Nephron (organoid): ENCODE data around the gene PDE4D.

Experiments
- H3K27ac Mint-ChIP-seq, 3 experiments: 2 replicates each; pipeline ENCODE4 v1.8.0; 2020; ENCODE audit warnings: mixed read lengths in 3 of 3, mild to moderate bottlenecking in 2 of 3, moderate library complexity in 1 of 3
- H3K27me3 Mint-ChIP-seq: 2 replicates; pipeline ENCODE4 v1.8.0; 2021; ENCODE audit warnings: low read depth, mild to moderate bottlenecking, moderate library complexity, mixed read lengths
- H3K36me3 Mint-ChIP-seq: 2 replicates; pipeline ENCODE4 v1.8.0; 2020; ENCODE audit warnings: low read depth, mixed read lengths
- H3K4me1 Mint-ChIP-seq: 2 replicates; pipeline ENCODE4 v1.8.0; 2020; ENCODE audit warnings: mixed read lengths
- H3K4me3 Mint-ChIP-seq, 3 experiments: 2 replicates each; pipeline ENCODE4 v1.8.0; 2020; ENCODE audit warnings: mild to moderate bottlenecking in 3 of 3, mixed read lengths in 3 of 3, moderate library complexity in 2 of 3
- H3K9me3 Mint-ChIP-seq: 2 replicates; pipeline ENCODE4 v1.8.0; 2020; ENCODE audit warnings: mixed read lengths
- CTCF ChIP-seq, 3 experiments: fragments of 200-600 bp; sonication (generic); IDR thresholded peaks; one replicate each; pipeline ENCODE4 v1.5.0; 2021; ENCODE audit warnings: antibody characterized with exemption in 3 of 3; ENCODE audit not compliant: unreplicated experiment in 3 of 3

Gene PDE4D

GRCh38 chr5:59874675-59875074 is 18.9 kb downstream of the PDE4D start:
- no peaks in the 10 kb centered on the region for H3K36me3 Mint-ChIP-seq
- H3K27ac Mint-ChIP-seq, result no peak overlapping the region
- H3K9me3 Mint-ChIP-seq, result no peaks in the 10 kb centered on the region
- TF ChIP-seq CTCF (IDR thresholded peaks at IDR 0.05; ENCODE audit: unreplicated experiment in 3 of 3), result no peak
- no peak overlapping the region for H3K4me3 Mint-ChIP-seq
- no peaks in the 10 kb centered on the region for H3K4me1 Mint-ChIP-seq
- no peaks in the 10 kb centered on the region for H3K27me3 Mint-ChIP-seq

GRCh38 chr5:59873113-59873512 is 20.4 kb downstream of the PDE4D start:
- Mint-ChIP-seq H3K4me1 (no peaks in the 10 kb centered on the region), H3K27me3 (no peaks in the 10 kb centered on the region), H3K4me3 (no peak overlapping the region), H3K36me3 (no peaks in the 10 kb centered on the region), H3K27ac (no peak overlapping the region), H3K9me3 (no peaks in the 10 kb centered on the region)
- no peak for TF ChIP-seq CTCF (IDR thresholded peaks at IDR 0.05; ENCODE audit: unreplicated experiment in 3 of 3)

- H3K27me3 Mint-ChIP-seq, result peaks cover 10% of the 10 kb centered on the region
- TF ChIP-seq CTCF (IDR thresholded peaks at IDR 0.05; ENCODE audit: unreplicated experiment in 3 of 3), result no peak
- H3K4me1 Mint-ChIP-seq, result no peaks in the 10 kb centered on the region
- H3K9me3 Mint-ChIP-seq, result no peaks in the 10 kb centered on the region
- no peak overlapping the region for H3K27ac Mint-ChIP-seq
- no peak overlapping the region for H3K4me3 Mint-ChIP-seq
- H3K36me3 Mint-ChIP-seq, result no peaks in the 10 kb centered on the region
Observed at GRCh38 chr5:59866661-59867060, 26.9 kb downstream of the PDE4D start.

- Mint-ChIP-seq H3K27me3 (peaks cover 10% of the 10 kb centered on the region), H3K36me3 (no peaks in the 10 kb centered on the region), H3K4me3 (no peak overlapping the region), H3K4me1 (no peaks in the 10 kb centered on the region), H3K9me3 (no peaks in the 10 kb centered on the region), H3K27ac (no peak overlapping the region)
- no peak for TF ChIP-seq CTCF (IDR thresholded peaks at IDR 0.05; ENCODE audit: unreplicated experiment in 3 of 3)
Observed at GRCh38 chr5:59864718-59865117, 28.8 kb downstream of the PDE4D start.

- no peaks in the 10 kb centered on the region for H3K36me3 Mint-ChIP-seq
- peaks cover 10% of the 10 kb centered on the region for H3K27me3 Mint-ChIP-seq
- H3K4me1 Mint-ChIP-seq, result no peaks in the 10 kb centered on the region
- TF ChIP-seq CTCF (IDR thresholded peaks at IDR 0.05; ENCODE audit: unreplicated experiment in 3 of 3), result no peak
- H3K4me3 Mint-ChIP-seq, result no peak overlapping the region
- H3K27ac Mint-ChIP-seq, result no peak overlapping the region
- H3K9me3 Mint-ChIP-seq, result no peaks in the 10 kb centered on the region
Observed at GRCh38 chr5:59863777-59864176, 29.7 kb downstream of the PDE4D start.

GRCh38 chr5:59856358-59856757 is 37.2 kb downstream of the PDE4D start:
- Mint-ChIP-seq H3K4me1 (no peaks in the 10 kb centered on the region), H3K36me3 (no peaks in the 10 kb centered on the region), H3K27ac (no peak overlapping the region), H3K27me3 (peaks cover 3% of the 10 kb centered on the region), H3K9me3 (no peaks in the 10 kb centered on the region), H3K4me3 (no peak overlapping the region)
- no peak for TF ChIP-seq CTCF (IDR thresholded peaks at IDR 0.05; ENCODE audit: unreplicated experiment in 3 of 3)
